Measurements from ENCODE around the gene ZNF232. TPM values are rescaled to one million over a fixed set of nuclear protein-coding genes. Genes with fewer than 3 reads are reported as not detected.
"Not testable (repeated sequence)": the region's sequence is repeated elsewhere in the genome, so short reads cannot be mapped to it uniquely, and the experiment has no call there.

Gene ZNF232
- total RNA-seq, 1 donor from 2014 or later = 11.4 TPM

DNA sequence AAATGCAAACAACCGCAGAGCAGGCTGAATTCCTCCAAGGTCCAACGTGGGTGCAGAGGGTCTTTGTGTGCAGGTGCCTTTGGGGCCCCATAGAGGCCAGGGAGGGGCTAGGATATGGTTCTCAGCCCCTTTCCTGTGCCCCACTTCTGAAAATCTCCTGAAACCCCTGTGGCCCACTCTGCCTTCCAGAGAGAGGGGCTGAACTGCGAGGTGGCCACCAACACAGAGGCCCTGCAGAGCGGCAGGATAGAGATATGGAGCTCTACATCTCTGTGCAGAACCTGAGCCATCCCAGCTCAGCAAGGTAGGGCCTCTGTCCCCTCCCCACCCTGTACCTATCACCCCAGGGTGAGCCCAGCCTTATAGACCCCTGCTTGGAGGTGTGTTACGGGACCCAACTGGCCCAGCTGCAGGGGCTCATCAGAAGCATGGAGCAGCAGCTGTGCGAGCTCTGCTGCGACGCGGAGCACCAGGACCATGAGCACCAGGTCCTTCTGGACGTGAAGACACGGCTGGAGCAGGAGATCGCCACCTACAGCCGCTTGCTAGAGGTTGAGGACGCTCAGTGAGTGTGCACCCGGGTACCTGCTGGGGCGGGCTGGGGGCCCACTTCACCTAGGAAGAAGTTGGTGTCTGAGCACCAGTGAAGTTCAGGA is 9.6 kb upstream of the ZNF232 start:
- DNase-seq = peak; percentile 35
- Histone ChIP-seq H3K27me3 (ENCODE audit: low read depth) (peaks cover 35% of the 10 kb centered on the region), H3K36me3 (no peaks in the 10 kb centered on the region), H3K4me1 (peaks cover 6% of the 10 kb centered on the region), H3K4me3 (no peak overlapping the region), H3K27ac (no peak overlapping the region), H3K9me3 (no peaks in the 10 kb centered on the region)
- intact Hi-C loops (cut with DNase I) = no loop called here
- TF ChIP-seq, protein P1, sequence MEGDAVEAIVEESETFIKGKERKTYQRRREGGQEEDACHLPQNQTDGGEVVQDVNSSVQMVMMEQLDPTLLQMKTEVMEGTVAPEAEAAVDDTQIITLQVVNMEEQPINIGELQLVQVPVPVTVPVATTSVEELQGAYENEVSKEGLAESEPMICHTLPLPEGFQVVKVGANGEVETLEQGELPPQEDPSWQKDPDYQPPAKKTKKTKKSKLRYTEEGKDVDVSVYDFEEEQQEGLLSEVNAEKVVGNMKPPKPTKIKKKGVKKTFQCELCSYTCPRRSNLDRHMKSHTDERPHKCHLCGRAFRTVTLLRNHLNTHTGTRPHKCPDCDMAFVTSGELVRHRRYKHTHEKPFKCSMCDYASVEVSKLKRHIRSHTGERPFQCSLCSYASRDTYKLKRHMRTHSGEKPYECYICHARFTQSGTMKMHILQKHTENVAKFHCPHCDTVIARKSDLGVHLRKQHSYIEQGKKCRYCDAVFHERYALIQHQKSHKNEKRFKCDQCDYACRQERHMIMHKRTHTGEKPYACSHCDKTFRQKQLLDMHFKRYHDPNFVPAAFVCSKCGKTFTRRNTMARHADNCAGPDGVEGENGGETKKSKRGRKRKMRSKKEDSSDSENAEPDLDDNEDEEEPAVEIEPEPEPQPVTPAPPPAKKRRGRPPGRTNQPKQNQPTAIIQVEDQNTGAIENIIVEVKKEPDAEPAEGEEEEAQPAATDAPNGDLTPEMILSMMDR (IDR thresholded peaks at IDR 0.05) = no peak
- ATAC-seq = no peak

DNA sequence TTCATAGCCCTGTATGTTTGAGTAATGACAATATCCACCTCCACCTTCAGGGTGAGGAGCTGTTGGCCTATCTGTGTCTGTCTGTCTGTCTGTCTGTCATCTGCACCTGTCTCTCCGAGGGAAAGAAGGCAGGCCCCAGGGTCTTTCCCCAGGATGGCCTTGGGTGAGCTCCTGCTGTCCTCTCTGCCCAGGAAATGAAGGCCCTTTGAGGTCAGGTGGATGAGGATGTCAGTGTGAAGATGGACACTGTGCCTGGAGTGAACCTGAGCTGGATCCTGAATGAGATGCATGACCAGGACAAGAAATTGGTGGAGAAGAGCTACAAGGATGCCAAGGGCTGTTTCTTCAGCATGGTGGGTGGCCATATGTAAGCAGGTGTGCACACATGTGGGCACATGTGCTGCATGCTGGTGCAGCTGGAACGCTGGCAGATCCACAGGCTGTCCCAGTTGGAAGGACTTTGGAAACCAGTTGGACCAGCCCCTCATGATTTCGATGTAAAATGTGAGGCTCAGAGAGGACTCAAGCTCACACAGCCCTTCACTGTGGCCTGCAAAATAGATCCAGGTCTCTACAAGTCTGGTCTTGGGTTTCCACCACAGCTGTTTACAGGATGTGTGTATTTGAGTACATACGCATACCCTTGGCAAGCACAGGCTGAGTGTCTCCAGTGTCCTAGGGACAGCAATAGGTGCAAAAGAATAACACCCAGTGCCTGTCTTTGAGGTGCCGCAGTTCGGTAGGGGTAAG is 8.9 kb upstream of the ZNF232 start:
- DNase-seq = peak; percentile 6

DNA sequence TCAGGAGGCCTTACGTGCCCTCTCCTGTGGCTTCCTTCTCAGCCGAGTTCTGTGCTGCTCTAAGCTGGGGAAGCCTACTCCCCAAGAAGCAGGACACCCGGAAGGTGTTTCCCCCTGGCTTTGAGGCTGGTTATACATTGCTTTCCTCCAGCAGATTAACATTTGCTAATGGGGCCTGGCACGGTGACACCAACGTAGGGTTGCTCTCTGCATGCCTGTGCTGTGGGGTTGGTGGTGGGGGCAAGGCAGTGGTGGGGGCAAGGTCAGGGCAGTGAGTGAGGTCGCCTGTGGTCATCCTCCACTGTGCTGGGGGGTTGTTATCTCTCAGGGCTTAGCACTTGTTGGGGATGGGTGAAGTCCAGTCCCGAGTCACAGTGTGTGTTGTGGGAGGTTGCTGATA is 8.4 kb upstream of the ZNF232 start:
- ATAC-seq (no peak), DNase-seq (peak; percentile 19)
- TF ChIP-seq, protein P1 (IDR thresholded peaks at IDR 0.05) = no peak
- H3K27me3 ChIP-seq (ENCODE audit: low read depth) = peaks cover 48% of the 10 kb centered on the region
- H3K36me3 ChIP-seq = no peaks in the 10 kb centered on the region
- intact Hi-C loops (cut with DNase I) = no loop called here
- H3K4me3 ChIP-seq = no peak overlapping the region
- peaks cover 6% of the 10 kb centered on the region for H3K4me1 ChIP-seq
- no peak overlapping the region for H3K27ac ChIP-seq
- H3K9me3 ChIP-seq = no peaks in the 10 kb centered on the region

More for the DNA sequence above, 8.9 kb upstream of the ZNF232 start:
- H3K27ac ChIP-seq; H3K9me3 ChIP-seq; intact Hi-C loops (cut with DNase I); H3K4me3 ChIP-seq; ATAC-seq; H3K36me3 ChIP-seq; H3K4me1 ChIP-seq: not testable (repeated sequence)
- peaks cover 42% of the 10 kb centered on the region for H3K27me3 ChIP-seq (ENCODE audit: low read depth)

DNA sequence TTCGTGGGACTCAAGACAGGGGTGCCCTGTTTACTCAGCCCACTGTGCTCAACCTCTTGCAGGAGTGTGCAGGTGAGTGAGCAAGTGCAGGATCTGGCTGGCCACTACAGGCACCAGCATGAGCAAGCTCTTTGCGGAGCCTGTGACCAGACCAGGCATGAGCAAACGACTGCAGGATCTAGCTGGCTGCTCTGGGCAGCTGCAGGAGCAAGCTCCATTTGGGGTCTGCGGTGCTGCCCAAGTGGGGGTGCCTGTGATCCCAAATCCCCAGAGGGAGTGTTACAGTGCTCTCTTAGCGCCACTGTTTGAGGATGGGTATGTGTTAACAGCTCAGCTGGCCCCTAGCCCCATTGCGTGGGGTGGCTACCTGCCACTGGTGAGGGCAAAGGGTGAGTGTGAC is 6.5 kb upstream of the ZNF232 start:
- intact Hi-C loops (cut with DNase I) = no loop called here
- TF ChIP-seq, protein P1 (IDR thresholded peaks at IDR 0.05) = no peak
- H3K4me3 ChIP-seq = no peak overlapping the region
- H3K9me3 ChIP-seq = no peaks in the 10 kb centered on the region
- DNase-seq (peak; percentile 18), ATAC-seq (no peak)
- no peak overlapping the region for H3K27ac ChIP-seq
- no peaks in the 10 kb centered on the region for H3K36me3 ChIP-seq
- H3K4me1 ChIP-seq = peaks cover 6% of the 10 kb centered on the region
- H3K27me3 ChIP-seq (ENCODE audit: low read depth) = peaks cover 47% of the 10 kb centered on the region

DNA sequence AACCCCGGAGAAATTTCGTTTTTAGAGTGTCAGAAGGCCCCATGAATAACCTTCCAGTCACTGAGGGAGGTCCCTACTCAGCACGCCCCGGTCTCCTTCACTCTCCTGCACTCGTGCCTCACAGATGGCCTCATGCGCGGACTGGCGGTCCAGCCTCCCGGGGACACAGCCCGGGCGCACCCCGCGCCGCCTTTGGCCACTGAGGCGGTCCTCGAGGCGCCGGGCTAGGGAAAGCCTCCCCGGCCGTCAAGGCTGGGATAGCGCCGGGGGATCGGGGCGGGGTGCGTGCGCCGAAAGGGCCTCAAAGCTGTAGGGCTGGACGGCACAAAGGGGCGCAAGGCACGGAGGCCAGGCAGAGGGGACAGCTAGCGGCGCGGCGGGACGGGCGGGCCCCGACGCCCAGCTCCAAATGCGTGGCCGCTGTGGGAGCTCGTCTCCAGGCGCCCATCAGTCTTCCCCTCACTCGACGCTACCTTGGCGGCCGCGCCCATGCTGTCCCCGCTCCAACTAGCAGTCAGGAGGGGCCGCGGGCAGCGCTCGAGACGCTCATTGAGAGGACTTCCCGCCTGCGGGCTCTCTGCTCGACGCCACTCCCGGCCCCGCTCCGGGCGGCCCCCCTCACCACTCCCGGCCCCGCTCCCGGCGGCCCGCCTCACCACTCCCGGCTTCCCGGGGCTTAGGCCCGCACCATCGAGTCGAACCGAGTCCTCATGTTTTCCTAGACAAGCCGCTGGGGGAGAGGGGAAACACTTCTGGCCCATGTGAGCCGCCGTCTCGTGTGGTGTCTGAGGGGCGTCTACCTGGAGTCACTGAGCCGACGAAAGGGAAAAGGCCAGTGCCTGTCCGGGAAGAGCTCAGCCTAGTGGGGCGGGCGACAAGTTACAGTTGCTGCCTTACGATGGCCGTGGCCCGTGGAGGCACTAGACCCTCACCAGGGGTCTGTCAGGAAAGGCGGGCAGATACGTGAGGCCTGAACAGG is 4.3 kb upstream of the ZNF232 start, which contains the start of gene USP6:
Gene USP6, plus strand, starts transcription at position 360 of the 979 bp plus-strand sequence. CDS start 14,336 bp downstream, outside the sequence.
- intact Hi-C loops (cut with DNase I) = no loop called here

More for the DNA sequence above, 4.3 kb upstream of the ZNF232 start, which contains the start of gene USP6:
- Histone ChIP-seq H3K4me3 (no peak within 1 kb of the TSS), H3K4me1 (peaks cover 3% of the 10 kb centered on the region), H3K36me3 (no peaks in the 10 kb centered on the region), H3K9me3 (no peaks in the 10 kb centered on the region), H3K27ac (no peak within 1 kb of the TSS), H3K27me3 (ENCODE audit: low read depth) (peaks cover 29% of the 10 kb centered on the region)
- DNase-seq (no peak), ATAC-seq (no peak)
- TF ChIP-seq, protein P1 (IDR thresholded peaks at IDR 0.05) = no peak

Data from lower lobe of right lung (tissue), 2 donors.